ENCODE measurements around the gene ABCB10.
A peak's percentile ranks its signal among the peaks of the same experiment; 100 is the strongest.

The ABCB10 gene

DNA sequence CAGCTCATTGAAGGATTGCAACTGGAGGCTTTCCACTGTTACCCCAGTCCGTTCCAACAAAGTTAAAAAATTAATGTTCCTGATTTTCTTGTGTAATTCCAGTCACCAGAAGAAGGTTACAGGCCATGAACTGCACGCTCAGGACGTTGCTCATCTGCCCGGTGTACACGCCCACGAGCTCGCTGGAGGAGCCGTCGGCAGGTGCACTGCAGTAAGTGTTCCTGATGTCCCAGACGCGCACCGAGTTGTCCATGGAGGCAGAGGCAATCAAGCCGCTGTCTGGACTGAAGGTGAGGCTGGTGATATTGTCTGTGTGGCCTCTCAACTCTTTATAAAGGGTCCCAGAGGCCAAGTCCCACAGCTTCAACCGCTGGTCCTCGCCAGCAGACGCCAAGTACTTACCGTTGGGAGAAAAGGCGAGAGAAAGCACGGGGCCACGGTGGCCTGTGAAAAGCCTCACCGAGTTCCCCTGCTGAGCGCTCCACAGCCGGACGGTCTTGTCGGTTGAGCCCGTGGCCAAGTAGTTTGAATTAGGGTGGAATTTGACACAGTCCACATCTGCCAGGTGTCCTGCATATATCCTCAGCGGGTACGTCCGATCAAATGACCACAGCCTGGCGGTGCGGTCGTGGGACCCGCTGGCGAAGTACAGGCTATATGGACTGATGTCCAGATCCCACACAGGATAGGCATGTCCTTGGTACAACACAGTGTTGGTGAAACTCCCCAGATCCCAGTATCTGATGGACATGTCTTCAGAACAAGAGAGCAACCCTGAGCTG is 35.9 kb upstream of the ABCB10 start:
- Histone ChIP-seq H3K9me3 (no peaks in the 10 kb centered on the region), H3K9ac (no peak overlapping the region), H3K4me3 (no peak overlapping the region), H3K4me2 (no peak overlapping the region), H3K27me3 (no peaks in the 10 kb centered on the region), H3K27ac (no peak overlapping the region), H3K36me3 (peaks cover 53% of the 10 kb centered on the region), H4K20me1 (peaks cover 37% of the 10 kb centered on the region), H3K4me1 (no peaks in the 10 kb centered on the region)
- no peak for TF ChIP-seq Cebpa-rat (IDR thresholded peaks at IDR 0.05)

- no peaks in the 10 kb centered on the region for H3K4me1 ChIP-seq
- no peaks in the 10 kb centered on the region for H3K9me3 ChIP-seq
- no peak for TF ChIP-seq Cebpa-rat (IDR thresholded peaks at IDR 0.05)
- peaks cover 53% of the 10 kb centered on the region for H3K36me3 ChIP-seq
- H3K27me3 ChIP-seq = no peaks in the 10 kb centered on the region
- no peak overlapping the region for H3K9ac ChIP-seq
- H3K4me2 ChIP-seq = no peak overlapping the region
- H4K20me1 ChIP-seq = peaks cover 37% of the 10 kb centered on the region
- no peak overlapping the region for H3K4me3 ChIP-seq
- no peak overlapping the region for H3K27ac ChIP-seq
Observed at GRCh38 chr1:229593800-229594199, 35.3 kb upstream of the ABCB10 start.

DNA sequence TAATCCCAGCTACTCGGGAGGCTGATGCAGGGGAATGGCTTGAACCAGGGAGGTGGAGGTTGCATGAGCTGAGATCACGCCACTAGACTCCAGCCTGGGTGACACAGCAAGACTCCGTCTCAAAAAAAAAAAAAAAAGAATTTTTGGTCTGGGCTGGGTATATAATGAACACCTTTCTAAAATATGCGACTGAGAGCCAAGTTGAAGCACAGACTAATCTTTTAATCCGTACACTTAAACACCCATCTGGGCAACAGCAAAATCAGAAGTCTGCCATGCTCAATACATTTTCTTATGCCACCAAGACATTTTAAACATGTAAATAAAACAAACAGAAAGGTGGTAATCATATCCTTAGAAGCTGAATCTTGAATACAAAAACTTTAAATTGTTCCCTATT is 31.6 kb upstream of the ABCB10 start:
- H3K4me1 ChIP-seq = peaks cover 7% of the 10 kb centered on the region; the same call in 1 of the 2 replicates
- no peaks in the 10 kb centered on the region for H3K9me3 ChIP-seq
- no peak for TF ChIP-seq Cebpa-rat (IDR thresholded peaks at IDR 0.05)
- peaks cover 16% of the 10 kb centered on the region; the same call in 1 of the 2 replicates for H4K20me1 ChIP-seq
- no peak overlapping the region for H3K4me2 ChIP-seq
- H3K4me3 ChIP-seq = no peak overlapping the region
- H3K27me3 ChIP-seq = no peaks in the 10 kb centered on the region
- H3K36me3 ChIP-seq = peaks cover 39% of the 10 kb centered on the region
- no peak overlapping the region for H3K9ac ChIP-seq
- H3K27ac ChIP-seq = no peak overlapping the region

- TF ChIP-seq Cebpa-rat (IDR thresholded peaks at IDR 0.05) = no peak
- H3K4me3 ChIP-seq = no peak overlapping the region
- H3K4me1 ChIP-seq = peaks cover 9% of the 10 kb centered on the region
- H3K4me2 ChIP-seq = no peak overlapping the region
- no peaks in the 10 kb centered on the region for H3K27me3 ChIP-seq
- H4K20me1 ChIP-seq = no peaks in the 10 kb centered on the region
- peaks cover 10% of the 10 kb centered on the region; the same call in 1 of the 2 replicates for H3K36me3 ChIP-seq
- H3K27ac ChIP-seq = no peak overlapping the region
- H3K9me3 ChIP-seq = no peaks in the 10 kb centered on the region
- H3K9ac ChIP-seq = no peak overlapping the region
Observed at GRCh38 chr1:229585338-229585737, 26.8 kb upstream of the ABCB10 start.

GRCh38 chr1:229582715-229583114 is 24.2 kb upstream of the ABCB10 start:
- H3K9me3 ChIP-seq = no peaks in the 10 kb centered on the region
- H3K4me3 ChIP-seq = no peak overlapping the region
- H3K27me3 ChIP-seq = no peaks in the 10 kb centered on the region
- H3K4me2 ChIP-seq = no peak overlapping the region
- H3K36me3 ChIP-seq = 0 out of 2 replicates have a peak, but pooled peaks cover under 1% of the 10 kb centered on the region
- H3K27ac ChIP-seq = no peak overlapping the region
- no peak for TF ChIP-seq Cebpa-rat (IDR thresholded peaks at IDR 0.05)
- H3K9ac ChIP-seq = no peak overlapping the region
- H4K20me1 ChIP-seq = no peaks in the 10 kb centered on the region
- peaks cover 29% of the 10 kb centered on the region for H3K4me1 ChIP-seq

GRCh38 chr1:229582011-229582694 is 23.6 kb upstream of the ABCB10 start:
- H4K20me1 ChIP-seq = no peaks in the 10 kb centered on the region
- no peak overlapping the region for H3K9ac ChIP-seq
- no peaks in the 10 kb centered on the region for H3K27me3 ChIP-seq
- no peaks in the 10 kb centered on the region for H3K9me3 ChIP-seq
- peaks cover 25% of the 10 kb centered on the region for H3K4me1 ChIP-seq
- H3K36me3 ChIP-seq = no peaks in the 10 kb centered on the region
- no peak for TF ChIP-seq Cebpa-rat (IDR thresholded peaks at IDR 0.05)
- H3K27ac ChIP-seq = no peak overlapping the region
- H3K4me2 ChIP-seq = no peak overlapping the region
- no peak overlapping the region for H3K4me3 ChIP-seq

DNA sequence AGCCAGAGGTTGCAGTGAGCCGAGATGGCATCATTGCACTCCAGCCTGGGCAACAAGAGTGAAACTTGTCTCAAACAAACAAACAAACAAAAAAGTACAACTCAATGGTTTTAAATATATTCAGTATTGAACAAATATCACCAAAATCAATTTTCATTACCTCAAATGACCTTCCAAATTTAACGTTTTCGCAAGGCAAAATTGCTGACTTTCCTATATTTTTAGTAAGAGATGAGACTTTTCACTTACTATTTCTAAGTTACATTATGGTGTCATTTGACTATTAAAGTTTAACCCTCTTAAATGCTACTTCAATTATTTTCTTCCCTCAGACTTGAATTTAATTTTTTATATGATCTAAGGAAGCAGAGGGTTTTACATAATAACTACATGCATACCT is 23.0 kb upstream of the ABCB10 start:
- Histone ChIP-seq H3K27ac (no peak overlapping the region), H3K4me1 (peaks cover 25% of the 10 kb centered on the region), H3K4me3 (no peak overlapping the region), H4K20me1 (no peaks in the 10 kb centered on the region), H3K9ac (no peak overlapping the region), H3K9me3 (no peaks in the 10 kb centered on the region), H3K4me2 (no peak overlapping the region), H3K27me3 (no peaks in the 10 kb centered on the region), H3K36me3 (no peaks in the 10 kb centered on the region)
- TF ChIP-seq Cebpa-rat (IDR thresholded peaks at IDR 0.05) = no peak

- no peak overlapping the region for H3K9ac ChIP-seq
- peak overlapping the region; percentile 48 for H3K4me2 ChIP-seq
- H3K4me1 ChIP-seq = peaks cover 25% of the 10 kb centered on the region
- H3K27ac ChIP-seq = no peak overlapping the region
- H3K36me3 ChIP-seq = no peaks in the 10 kb centered on the region
- no peaks in the 10 kb centered on the region for H4K20me1 ChIP-seq
- H3K27me3 ChIP-seq = no peaks in the 10 kb centered on the region
- no peak for TF ChIP-seq Cebpa-rat (IDR thresholded peaks at IDR 0.05)
- no peaks in the 10 kb centered on the region for H3K9me3 ChIP-seq
- no peak overlapping the region for H3K4me3 ChIP-seq
Observed at GRCh38 chr1:229579059-229579673, 20.7 kb upstream of the ABCB10 start.

GRCh38 chr1:229578168-229579058 is 19.9 kb upstream of the ABCB10 start:
- Histone ChIP-seq H3K9me3 (no peaks in the 10 kb centered on the region), H3K36me3 (no peaks in the 10 kb centered on the region), H4K20me1 (no peaks in the 10 kb centered on the region), H3K27ac (no peak overlapping the region), H3K9ac (no peak overlapping the region), H3K4me3 (no peak overlapping the region), H3K27me3 (no peaks in the 10 kb centered on the region), H3K4me2 (peak overlapping the region; percentile 48), H3K4me1 (peaks cover 25% of the 10 kb centered on the region)
- no peak for TF ChIP-seq Cebpa-rat (IDR thresholded peaks at IDR 0.05)
